OCI-M2 (cell line): Measurements from ENCODE around the gene CSF3.

ENCODE experiments used
- DNase-seq: peaks from one replicate; lab custom pipeline; 2025; ENCODE audit not compliant: unreplicated experiment; lab: John Stamatoyannopoulos, UW

CSF3 gene

GRCh38 chr17:40023590-40024292, 8.5 kb downstream of the CSF3 start:
- no peak for DNase-seq

DNA sequence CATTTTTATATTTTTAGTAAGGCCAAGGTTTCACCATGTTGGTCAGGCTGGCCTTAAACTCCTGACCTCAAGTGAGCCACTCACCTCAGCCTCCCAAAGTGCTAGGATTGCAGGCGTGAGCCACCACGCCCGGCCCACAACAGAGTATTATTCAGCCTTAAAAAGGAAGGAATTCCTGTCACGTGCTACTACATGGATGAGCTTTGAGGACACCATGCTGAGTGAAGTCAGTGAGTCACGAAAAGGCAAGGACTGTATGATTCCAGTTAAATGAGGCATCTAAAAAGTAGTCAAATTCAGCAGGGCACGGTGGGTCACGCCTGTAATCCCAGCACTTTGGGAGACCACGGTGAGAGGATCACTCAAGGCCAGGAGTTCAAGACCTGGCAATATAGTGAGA, 9.7 kb downstream of the CSF3 start:
- no peak for DNase-seq

DNA sequence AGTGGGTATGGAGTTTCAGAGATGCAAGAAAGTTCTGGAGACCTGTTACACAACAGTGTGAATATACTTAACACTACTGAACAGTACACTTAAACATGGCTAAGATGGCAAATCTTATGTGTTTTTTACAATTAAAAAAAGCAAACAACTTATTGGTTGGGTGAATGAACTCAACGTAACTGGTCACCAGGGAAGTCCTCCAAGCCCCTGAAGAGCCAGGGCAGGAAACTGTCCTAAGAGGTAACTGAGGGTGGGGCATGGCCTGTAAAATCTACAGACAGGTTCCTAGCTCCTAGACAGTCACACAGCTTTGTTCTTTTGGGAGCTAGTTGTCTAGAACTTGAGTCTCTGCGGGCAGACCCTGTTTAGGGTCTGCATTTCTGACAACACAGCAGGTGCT, 10.3 kb downstream of the CSF3 start:
- no peak for DNase-seq

DNA sequence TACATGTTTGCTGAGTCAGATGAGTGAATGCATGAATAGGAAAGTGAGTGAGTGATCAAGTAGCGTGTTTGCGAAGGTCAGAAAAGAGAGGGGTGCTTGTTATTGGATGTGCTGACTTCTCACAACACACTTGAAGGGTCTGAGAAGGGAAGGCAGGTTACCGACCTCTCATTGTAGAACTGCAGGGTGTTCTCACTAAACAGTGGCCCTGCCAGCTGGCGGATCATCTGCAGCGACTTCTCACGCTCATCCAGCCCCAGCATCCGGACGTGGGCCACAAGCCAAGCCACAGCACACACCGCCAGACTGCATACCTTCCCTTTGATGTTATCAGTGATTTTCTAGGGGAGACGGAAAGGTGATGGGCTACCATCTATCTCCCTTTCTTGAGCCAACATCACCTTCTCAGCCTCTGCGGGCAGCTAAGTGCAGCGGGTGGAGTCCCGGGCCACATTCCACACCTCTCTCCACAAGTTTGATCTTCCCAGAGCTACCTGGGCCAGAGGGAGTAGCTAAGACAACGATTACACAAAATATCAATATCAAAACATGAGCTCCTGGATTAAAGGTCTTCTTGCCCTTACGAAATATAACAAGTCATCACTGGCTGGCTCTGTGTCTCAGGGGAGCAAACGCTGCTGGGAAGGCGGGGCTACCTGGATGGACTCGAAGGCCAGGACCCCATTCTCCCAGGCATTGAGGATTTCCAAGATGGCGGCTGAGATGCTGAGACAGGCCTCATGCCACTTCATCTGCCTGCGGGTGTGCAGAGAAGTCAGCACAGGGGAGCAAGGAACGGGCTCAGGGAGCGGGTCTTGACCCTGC, 11.0 kb downstream of the CSF3 start:
- DNase-seq: no peak

- DNase-seq: peak; percentile 4
These were observed 11.8 kb downstream of the CSF3 start for GRCh38 chr17:40026816-40027613.

DNA sequence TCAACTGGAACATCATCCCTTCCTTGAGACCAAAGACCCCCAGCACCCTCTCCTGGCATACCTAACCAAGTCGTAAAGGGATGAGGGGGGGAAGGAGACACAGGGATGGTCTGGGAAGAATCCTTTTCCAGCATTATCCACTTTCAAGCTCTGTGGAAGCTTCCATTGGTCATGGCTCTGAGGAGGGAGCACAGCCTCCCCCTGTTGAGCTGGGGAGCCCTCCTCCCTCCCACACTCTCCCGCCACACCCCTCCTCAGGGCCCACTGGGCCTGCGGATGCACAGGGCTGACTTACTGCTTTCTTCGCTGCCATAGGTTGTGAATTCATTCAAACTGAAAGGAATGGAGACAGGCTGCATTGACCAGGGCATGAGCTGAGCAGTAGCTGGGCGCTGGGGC, 12.4 kb downstream of the CSF3 start:
- DNase-seq: no peak

GRCh38 chr17:40028595-40028994, 13.4 kb downstream of the CSF3 start:
- DNase-seq: no peak

DNA sequence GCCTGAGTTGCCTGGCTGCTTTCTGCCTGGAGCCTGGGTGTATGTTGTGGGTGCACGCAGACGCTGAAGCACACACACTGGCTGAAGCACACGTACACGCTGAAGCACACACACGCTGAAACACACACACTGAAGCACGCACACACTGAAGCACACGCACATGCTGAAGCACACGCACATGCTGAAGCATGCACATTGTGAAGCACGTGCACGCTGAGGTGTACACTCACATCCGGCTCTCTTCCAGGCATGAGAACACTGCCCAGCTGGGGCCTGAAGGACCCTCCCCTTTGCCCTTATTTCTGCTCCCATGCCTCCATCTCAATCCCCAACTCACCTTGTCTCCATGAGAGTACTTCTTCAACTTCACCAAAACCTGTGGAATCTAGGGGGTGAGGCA, 16.5 kb downstream of the CSF3 start:
- no peak for DNase-seq

GRCh38 chr17:40032322-40033320, 17.4 kb downstream of the CSF3 start:
- no peak for DNase-seq

- DNase-seq: no peak
These were observed 18.1 kb downstream of the CSF3 start for GRCh38 chr17:40033339-40033738.

GRCh38 chr17:40034426-40035161, 19.4 kb downstream of the CSF3 start:
- DNase-seq: no peak

DNA sequence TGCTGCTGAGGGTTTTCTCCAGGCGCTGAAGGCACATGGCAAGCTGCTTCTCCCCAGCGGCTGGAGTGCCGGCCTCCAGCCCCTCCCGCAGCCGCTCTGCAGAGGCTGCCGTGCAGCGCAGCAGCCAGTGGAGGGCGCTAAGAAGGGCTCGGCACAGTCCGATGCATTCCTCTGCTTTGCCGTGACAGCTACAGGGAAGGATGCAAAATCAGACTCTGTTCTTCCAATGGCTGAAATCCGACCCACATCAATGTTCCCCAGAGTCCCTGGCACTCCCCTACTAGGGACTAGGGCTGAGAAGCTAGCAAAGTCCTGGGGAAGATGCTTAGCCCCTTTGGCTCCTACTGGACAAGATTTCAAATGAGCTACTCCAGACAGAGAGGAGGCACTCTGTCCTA, 19.9 kb downstream of the CSF3 start:
- no peak for DNase-seq

DNA sequence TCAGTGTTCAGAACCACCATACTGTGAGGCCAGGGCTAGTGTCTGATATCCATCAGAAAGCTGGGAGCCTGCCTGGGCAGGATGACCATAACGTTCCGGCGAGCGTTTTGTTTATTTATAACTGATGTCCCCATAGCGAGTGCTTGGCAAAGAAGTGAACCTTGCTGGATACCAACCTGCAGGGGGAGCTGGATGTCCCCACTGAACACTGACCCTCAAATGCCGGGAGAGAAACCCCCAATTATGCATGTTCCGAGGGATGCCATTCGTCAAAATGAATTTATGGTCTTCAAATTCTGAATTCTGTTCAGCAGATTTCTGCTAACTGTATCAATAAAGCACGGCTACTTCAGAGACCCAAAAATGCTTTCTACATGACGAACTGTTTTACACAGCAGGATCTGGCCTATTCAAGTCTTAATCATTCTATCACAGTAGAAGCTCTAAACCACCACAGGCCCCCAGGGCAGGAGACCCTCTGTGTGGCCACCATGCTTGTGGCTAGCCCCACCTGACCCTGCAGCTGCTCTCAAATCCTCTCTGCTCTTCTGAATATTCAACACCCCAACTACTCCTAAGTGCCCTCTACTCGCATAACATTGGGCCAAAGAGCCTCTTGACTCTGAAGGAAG, 23.8 kb downstream of the CSF3 start:
- no peak for DNase-seq

DNA sequence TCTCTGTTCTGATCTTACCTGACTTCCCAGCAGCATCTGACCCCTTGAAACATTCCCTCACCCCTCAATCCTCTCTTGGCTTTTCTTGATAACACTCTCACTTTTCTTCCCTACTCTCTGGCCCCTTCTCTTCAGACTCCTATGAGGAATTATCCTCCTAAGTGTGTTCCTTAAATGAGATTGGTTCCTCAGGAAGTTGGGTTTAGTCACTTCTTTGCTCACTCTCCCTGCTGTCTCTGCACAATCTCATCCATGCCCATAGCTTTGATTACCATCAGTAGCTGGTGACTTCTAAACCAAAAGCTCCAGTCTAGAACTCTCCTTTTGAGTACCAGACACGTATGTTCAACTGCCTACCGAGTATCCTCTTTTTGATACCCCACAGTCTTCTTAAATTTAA, 26.0 kb downstream of the CSF3 start:
- no peak for DNase-seq

- DNase-seq: no peak
These were observed 41.3 kb downstream of the CSF3 start for GRCh38 chr17:40056379-40057015.

- DNase-seq: no peak
These were observed 43.0 kb downstream of the CSF3 start for GRCh38 chr17:40058186-40058784.

GRCh38 chr17:40058865-40059264, 43.6 kb downstream of the CSF3 start:
- DNase-seq: no peak

DNA sequence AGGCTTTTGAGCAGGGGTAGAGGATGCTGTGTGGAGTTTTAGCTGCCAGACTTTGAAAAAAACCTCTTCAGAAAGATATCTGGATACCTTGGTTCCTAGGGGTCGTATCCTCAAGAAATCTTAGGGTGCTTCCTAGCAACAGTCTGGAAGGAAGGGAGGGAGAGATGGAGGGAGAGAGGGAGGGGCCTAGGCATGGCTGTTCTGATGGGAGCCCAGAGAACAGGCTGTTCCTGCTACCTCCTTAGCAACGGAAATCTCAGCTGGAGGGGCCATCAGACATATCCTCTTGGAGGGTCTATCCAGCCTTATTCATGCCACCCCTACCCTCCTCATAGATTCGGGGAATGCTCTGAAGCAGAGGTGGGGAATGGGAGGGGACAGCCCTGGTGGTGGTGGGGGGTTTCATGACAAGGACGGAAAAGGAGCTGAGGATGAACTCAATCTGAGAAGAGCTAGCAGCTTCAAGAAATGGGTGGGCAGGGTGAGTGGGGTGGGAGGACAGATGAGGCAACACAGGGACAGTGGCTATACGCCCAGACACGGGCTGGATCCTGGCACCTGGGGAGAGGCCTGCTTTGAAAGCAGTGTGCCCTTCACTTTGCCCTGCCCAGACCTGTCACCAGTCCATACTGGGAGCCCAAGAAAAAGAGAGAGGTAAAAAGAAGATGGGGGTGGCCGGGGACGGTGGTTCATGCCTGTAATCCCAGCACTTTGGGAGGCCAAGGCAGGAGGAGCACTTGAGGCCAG, 44.7 kb downstream of the CSF3 start:
- DNase-seq: no peak
